HG03521 (cell line): ENCODE results near the gene MAT1A.
"Not testable (repeated sequence)": the region's sequence is repeated elsewhere in the genome, so short reads cannot be mapped to it uniquely, and the experiment has no call there.

Source experiments
- ATAC-seq: cut with Tn5 transposase; IDR thresholded peaks from one replicate; pipeline ENCODE4 v1.9.1; 2021; ENCODE audit warnings: mild to moderate bottlenecking, moderate library complexity; ENCODE audit not compliant: unreplicated experiment

The MAT1A gene

GRCh38 chr10:80265740-80266512 is 23.5 kb downstream of the MAT1A start:
- no peak for ATAC-seq

DNA sequence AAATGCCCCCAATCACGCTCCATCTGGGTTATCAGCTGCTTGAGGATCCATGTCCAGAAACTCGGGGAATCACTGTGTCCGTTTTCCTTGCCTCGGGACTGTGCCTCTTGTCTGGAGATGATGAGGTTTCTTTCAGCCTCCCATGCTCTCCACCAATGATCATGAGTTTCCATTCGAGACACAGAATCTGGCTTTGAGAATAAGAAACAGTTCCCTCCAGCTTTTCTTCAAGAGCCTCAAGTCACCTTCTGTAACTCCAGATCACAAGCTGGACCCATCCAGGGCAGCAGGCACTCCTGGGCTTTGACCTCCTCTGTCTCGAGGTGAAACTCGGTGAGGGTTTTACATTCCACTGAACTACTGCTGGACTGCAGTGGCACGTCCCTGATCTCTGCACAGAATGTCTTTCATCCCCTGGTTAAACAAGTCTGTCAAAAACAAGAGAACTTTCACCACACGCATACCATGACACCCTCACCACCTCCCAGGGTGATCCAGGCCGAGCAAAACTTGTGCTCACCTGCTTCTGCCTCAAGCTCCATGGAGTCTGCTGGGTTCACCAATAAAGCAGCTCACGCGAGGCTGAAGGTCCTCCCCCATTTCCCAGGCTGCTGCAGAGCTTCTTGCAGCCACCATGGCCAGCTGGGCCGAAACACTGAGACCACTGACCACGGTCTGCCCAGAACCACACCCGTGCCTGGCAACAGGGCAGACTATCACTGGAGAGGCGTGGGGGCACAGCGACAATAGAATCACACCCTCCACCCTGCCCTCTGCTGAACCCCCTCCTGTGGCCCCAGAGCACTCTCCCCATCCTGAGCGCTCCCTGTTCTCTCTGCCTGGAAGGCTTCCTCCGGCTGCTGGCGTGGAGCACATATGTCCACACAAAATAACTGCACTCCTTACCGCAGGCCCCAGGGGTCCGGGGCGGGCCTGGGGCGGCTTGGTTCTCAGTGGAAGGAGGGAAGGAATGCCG is 25.1 kb downstream of the MAT1A start:
- no peak for ATAC-seq

DNA sequence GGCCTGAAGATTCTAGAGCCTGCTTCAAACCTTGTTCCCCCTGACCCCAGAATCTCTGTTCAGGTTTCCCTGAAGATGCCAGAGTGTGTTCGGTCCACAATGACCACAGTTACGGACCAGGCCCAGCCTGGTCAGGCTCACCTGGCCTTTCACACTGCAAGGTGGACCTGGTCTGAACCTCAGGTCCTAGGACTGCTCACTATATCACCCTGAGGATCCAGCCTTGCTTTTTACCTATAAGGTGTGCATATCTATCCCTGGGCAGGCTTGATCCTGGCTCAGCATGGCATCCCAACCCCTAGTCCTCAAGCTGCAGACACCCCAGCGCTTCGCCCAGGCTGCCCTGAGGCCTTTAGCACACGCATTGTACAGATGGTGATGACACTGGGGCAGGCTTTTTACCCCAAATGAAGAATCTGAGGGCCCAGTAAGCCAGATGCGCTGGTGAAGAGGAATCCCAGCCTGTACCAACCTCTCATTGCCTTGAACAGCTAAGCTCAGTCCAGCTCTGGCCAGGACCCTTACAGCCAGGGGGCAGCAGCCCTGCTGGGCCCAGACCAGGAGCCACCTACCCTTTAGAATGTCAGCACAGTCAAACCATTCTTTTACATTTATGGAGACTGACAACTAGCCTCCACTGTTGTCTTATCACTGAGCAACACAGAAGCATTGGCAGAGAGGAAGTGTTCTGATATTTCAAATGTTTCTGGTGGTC is 28.0 kb downstream of the MAT1A start:
- no peak for ATAC-seq

DNA sequence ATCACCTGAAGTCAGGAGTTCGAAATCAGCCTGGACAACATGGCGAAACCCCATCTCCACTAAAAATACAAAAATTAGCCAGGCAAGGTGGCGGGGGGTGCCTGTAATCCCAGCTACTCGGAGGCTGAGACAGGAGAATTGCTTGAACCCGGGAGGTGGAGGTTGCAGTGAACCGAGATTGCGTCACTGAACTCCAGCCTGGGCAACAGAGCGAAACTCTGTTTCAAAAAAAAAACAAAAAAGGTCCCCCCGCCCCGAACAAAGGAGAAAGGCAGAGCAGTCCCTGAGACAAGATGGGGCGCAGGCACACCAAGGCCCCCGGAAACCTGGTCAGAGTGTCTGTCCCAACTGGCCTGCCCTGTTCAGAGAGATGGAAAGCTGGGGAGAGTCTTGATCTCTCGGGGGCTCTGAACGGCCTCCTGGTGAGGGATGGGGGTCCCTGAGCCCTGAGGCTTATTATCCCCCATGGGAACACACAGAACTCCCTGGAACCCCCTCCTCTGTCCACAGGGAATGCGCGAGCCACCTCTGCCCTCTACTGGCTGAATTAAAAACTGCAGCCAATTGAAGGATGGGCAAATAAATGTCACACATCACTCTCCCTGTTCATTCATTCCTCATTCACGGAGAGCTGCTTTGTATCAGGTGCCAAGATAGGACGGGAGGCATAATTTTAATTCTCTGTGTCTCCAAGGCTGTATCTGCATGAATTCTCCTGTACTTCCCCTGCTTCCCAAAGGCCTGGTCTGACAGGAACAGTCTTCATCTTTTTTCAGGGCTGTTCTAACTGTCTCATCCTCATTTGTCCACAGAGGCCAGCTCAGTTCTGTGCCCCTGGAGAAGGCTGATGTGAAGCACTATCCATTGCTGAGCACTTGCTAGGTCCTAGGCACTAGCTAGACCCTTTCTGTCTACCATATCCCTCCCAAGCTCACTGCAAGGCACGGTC is 28.9 kb downstream of the MAT1A start:
- no peak for ATAC-seq

GRCh38 chr10:80259405-80259871 is 30.0 kb downstream of the MAT1A start:
- ATAC-seq, result no peak

GRCh38 chr10:80256798-80257197 is 32.7 kb downstream of the MAT1A start:
- not testable (repeated sequence) for ATAC-seq

DNA sequence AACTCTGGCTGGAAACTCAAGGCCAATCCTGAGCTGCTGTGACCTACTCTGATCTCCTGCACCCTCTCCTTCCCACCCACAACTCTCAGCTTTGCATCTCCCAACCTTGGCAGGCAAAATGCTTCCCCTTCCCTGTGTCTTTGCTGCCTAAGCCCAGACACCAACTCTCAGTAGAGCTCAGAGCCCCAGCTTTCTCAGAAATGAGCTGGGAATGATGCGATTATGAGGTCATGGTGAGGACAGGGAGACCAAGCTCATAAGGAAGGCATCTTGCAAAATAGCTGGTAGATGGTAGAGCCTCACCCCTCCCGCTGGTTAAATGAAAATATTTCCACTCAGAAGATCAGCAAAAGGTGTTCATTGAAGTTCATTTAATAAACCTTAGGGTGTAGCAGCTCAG is 34.7 kb downstream of the MAT1A start:
- not testable (repeated sequence) for ATAC-seq

DNA sequence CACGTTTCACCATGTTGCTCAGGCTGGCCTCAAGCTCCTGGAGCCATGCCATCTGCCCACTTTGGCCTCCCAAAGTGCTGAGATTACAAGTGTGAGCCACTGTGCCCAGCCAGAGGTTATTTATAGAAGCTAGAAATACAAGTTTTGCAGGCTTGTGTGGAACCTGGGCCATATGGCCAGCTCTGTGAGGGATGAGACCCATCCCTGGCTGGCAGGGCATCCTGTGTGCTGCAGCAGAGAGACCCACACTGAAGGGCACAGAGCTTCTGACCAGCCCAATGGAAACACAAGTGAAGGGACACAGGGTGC is 35.5 kb downstream of the MAT1A start:
- not testable (repeated sequence) for ATAC-seq

DNA sequence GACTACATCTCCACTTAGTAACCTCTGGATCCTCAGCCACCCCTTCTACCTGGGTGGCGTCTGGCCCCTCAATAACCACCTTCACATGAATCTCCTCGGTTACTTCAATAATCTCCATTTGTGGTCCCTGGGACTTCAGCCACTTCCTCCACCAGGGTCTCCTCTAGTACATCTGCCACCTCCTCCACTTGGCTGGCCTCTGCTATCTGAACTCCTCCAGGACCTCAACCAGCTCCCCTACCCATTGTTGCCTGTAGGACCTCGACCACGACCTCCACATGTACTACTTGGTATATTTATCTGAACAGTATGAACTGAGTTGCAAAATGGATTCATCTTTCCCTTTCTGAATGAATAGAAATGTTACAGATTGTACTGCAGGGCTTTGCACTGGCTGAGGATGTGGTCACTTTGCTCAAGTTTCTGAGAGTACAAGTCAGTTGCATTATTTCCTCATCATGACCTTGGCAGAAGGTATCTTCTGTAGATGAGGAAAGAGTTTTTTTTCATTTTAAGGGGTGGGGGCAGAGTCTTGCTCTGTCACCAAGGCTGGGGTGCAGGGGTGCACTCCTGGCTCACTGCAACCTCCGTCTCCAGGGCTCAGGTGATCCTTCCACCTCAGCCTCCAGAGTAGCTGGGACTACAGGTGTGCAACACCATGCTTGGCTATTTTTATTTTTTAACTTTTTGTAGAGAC is 36.0 kb downstream of the MAT1A start:
- peak; percentile 68 for ATAC-seq

GRCh38 chr10:80252296-80252887 is 37.1 kb downstream of the MAT1A start:
- ATAC-seq, result no peak

- not testable (repeated sequence) for ATAC-seq
Measured at GRCh38 chr10:80251703-80252280, 37.7 kb downstream of the MAT1A start.

DNA sequence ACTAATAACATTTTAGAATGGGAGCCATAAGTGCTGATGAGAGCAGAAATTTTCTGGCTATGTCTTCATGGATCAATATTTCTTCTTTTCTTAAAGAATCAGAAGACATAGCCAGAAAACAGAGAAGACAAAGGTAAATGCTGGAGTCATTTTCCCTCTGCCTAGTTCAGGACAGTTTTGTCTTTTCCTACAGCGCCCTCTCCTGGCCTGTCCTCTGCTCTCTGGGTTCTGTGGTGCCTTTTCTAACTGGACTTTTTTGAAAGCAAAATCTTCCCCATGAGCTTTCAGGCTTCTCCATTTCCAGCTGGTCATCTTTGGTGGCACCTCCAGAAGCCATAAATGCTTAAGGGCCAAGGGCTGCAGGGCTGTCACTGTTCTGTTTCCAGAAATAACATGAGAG is 39.1 kb downstream of the MAT1A start:
- not testable (repeated sequence) for ATAC-seq

DNA sequence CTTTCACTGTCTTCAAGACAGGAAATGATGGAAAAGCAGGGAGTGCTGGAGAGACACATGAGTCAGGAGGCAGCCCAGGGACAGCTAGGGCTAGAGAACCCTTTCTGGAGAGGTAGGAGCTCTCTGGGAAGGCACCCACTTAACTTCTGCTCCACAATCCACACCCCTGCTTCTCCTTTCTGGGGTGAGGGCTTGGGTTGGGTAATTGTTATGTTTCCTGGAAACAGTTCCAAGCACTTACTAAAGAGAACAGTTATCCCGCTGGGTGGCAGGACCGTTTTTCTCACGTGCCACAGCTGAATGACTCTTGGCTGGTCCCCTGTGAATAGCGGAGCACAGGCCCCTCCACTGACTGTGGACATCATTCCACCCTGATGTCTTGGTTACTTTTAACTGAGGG is 39.6 kb downstream of the MAT1A start:
- ATAC-seq, result not testable (repeated sequence)

- not testable (repeated sequence) for ATAC-seq
Measured at GRCh38 chr10:80247611-80248010, 41.8 kb downstream of the MAT1A start.

GRCh38 chr10:80244371-80244770 is 45.1 kb downstream of the MAT1A start:
- not testable (repeated sequence) for ATAC-seq

- ATAC-seq, result not testable (repeated sequence)
Measured at GRCh38 chr10:80242341-80242740, 47.1 kb downstream of the MAT1A start.

- not testable (repeated sequence) for ATAC-seq
Measured at GRCh38 chr10:80236457-80236856, 53.0 kb downstream of the MAT1A start.

- ATAC-seq, result peak; percentile 100
Measured at GRCh38 chr10:80234331-80235235, 54.9 kb downstream of the MAT1A start.
